DMS 273 treated with DMSO at 0.1 percent for 48 hours (cell line): ENCODE measurements around the gene ARR3.
"Not testable (repeated sequence)": the region's sequence is repeated elsewhere in the genome, so short reads cannot be mapped to it uniquely, and the experiment has no call there.

Experiments used
- DNase-seq: peaks from one replicate; lab custom pipeline; 2025; lab: John Stamatoyannopoulos, UW

Gene ARR3

GRCh38 chrX:70268034-70268433 is at the start of gene ARR3:
Gene ARR3 (plus strand): TSS chrX:70268334. CDS start chrX:70269386, 1,052 bp downstream.
- no peak for DNase-seq

- no peak for DNase-seq
These were observed 48.0 kb upstream of the ARR3 start for GRCh38 chrX:70219938-70220764.

- DNase-seq, result no peak
These were observed 42.1 kb upstream of the ARR3 start for GRCh38 chrX:70226048-70226447.

- no peak for DNase-seq
These were observed 41.4 kb upstream of the ARR3 start for GRCh38 chrX:70226687-70227086.

GRCh38 chrX:70231666-70232065 is 36.5 kb upstream of the ARR3 start:
- no peak for DNase-seq

- DNase-seq, result no peak
These were observed 33.8 kb upstream of the ARR3 start, which contains the start of gene AWAT1 for GRCh38 chrX:70234355-70234754. Gene AWAT1 (plus strand): TSS chrX:70234655. CDS start chrX:70234696, 41 bp downstream.

GRCh38 chrX:70240751-70241150 is 27.4 kb upstream of the ARR3 start:
- DNase-seq, result no peak

GRCh38 chrX:70241501-70241900 is 26.6 kb upstream of the ARR3 start:
- no peak for DNase-seq

- DNase-seq, result not testable (repeated sequence)
These were observed 24.5 kb upstream of the ARR3 start for GRCh38 chrX:70243601-70244000.

GRCh38 chrX:70244881-70245280 is 23.3 kb upstream of the ARR3 start:
- DNase-seq, result no peak

- DNase-seq, result no peak
These were observed 20.9 kb upstream of the ARR3 start for GRCh38 chrX:70247252-70247651.

- no peak for DNase-seq
These were observed 15.6 kb upstream of the ARR3 start for GRCh38 chrX:70252491-70252890.

- DNase-seq, result no peak
These were observed 14.6 kb upstream of the ARR3 start for GRCh38 chrX:70253377-70254062.

- DNase-seq, result no peak
These were observed 14.1 kb upstream of the ARR3 start for GRCh38 chrX:70254063-70254400.

GRCh38 chrX:70254909-70255308 is 13.2 kb upstream of the ARR3 start:
- no peak for DNase-seq

- DNase-seq, result no peak
These were observed 12.7 kb upstream of the ARR3 start for GRCh38 chrX:70255452-70255851.

GRCh38 chrX:70257423-70258288 is 10.5 kb upstream of the ARR3 start:
- no peak for DNase-seq

- DNase-seq, result no peak
These were observed 8.0 kb upstream of the ARR3 start, which contains the start of gene P2RY4 for GRCh38 chrX:70260104-70260503. Gene P2RY4 (minus strand): TSS chrX:70260204. CDS start chrX:70259624, 580 bp downstream.

- DNase-seq, result peak; percentile 2
These were observed 5.1 kb upstream of the ARR3 start for GRCh38 chrX:70262952-70263567.

GRCh38 chrX:70264784-70265183 is 3.4 kb upstream of the ARR3 start:
- no peak for DNase-seq

GRCh38 chrX:70274029-70274428 is 5.9 kb downstream of the ARR3 start:
- DNase-seq, result not testable (repeated sequence)

- no peak for DNase-seq
These were observed 10.9 kb downstream of the ARR3 start for GRCh38 chrX:70279081-70279480.
